ENCODE data around the gene IGFBP1. TPM values are rescaled to one million over a fixed set of nuclear protein-coding genes. Genes with fewer than 3 reads are reported as not detected.
A peak's percentile ranks its signal among the peaks of the same experiment; 100 is the strongest.
"Not testable (repeated sequence)": the region's sequence is repeated elsewhere in the genome, so short reads cannot be mapped to it uniquely, and the experiment has no call there.

IGFBP1 gene
- total RNA-seq (under 1 TPM in 1 of 5 donors, not detected in 4; 0.55 TPM), polyA plus RNA-seq (not detected)
- long read RNA-seq, donor 1 = 0 reads
- long read RNA-seq, donor 2 = 0 reads
- long read RNA-seq, donor 3 = 0 reads
- long read RNA-seq, donor 4 = 0 reads
- long read RNA-seq, donor 5 = 0 reads
- long read RNA-seq, donor 6 = 0 reads
- long read RNA-seq, donor 7 = 0 reads
- long read RNA-seq, donor 8 = 0 reads
- long read RNA-seq, donor 9 = 0 reads
- long read RNA-seq, donor 10 = 0 reads

DNA sequence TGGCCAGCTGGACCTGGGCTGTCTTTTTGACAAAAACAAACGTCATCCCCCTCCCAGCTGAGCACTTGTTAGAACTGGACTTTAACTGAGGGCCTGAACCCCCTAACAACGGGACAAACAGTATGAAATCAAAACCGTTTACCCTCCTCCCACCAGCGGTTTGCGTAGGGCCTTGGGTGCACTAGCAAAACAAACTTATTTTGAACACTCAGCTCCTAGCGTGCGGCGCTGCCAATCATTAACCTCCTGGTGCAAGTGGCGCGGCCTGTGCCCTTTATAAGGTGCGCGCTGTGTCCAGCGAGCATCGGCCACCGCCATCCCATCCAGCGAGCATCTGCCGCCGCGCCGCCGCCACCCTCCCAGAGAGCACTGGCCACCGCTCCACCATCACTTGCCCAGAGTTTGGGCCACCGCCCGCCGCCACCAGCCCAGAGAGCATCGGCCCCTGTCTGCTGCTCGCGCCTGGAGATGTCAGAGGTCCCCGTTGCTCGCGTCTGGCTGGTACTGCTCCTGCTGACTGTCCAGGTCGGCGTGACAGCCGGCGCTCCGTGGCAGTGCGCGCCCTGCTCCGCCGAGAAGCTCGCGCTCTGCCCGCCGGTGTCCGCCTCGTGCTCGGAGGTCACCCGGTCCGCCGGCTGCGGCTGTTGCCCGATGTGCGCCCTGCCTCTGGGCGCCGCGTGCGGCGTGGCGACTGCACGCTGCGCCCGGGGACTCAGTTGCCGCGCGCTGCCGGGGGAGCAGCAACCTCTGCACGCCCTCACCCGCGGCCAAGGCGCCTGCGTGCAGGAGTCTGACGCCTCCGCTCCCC is at the start of gene IGFBP1:
Gene IGFBP1, plus strand, starts transcription at position 304 of the 808 bp plus-strand sequence. Its CDS starts 165 bp downstream, at position 469.
- Histone ChIP-seq H3K27ac (no peak within 1 kb of the TSS), H3K9me3 (no peaks in the 10 kb centered on the region), H3K4me1 (peaks cover 9 to 16% (median 11%) of the 10 kb centered on the region in 4 donors), H3K4me3 (peak within 1 kb of the TSS; percentile 7 to 43 (median 24)), H3K27me3 (peaks cover 8 to 79% (median 35%) of the 10 kb centered on the region in 3 donors), H3K36me3 (no peaks in the 10 kb centered on the region)
- DNase-seq = peak in 1 of 2 donors; percentile 57
- WGBS, 5 donors = 3 to 6% (median 3%) methylated on average over 17 to 73 of the region's 73 CpGs
- no peak for TF ChIP-seq POLR2AphosphoS5 (IDR thresholded peaks at IDR 0.05)
- TF ChIP-seq POLR2A (IDR thresholded peaks at IDR 0.05) = no peak
- no peak for TF ChIP-seq EP300 (IDR thresholded peaks at IDR 0.05)
- TF ChIP-seq, protein P1, sequence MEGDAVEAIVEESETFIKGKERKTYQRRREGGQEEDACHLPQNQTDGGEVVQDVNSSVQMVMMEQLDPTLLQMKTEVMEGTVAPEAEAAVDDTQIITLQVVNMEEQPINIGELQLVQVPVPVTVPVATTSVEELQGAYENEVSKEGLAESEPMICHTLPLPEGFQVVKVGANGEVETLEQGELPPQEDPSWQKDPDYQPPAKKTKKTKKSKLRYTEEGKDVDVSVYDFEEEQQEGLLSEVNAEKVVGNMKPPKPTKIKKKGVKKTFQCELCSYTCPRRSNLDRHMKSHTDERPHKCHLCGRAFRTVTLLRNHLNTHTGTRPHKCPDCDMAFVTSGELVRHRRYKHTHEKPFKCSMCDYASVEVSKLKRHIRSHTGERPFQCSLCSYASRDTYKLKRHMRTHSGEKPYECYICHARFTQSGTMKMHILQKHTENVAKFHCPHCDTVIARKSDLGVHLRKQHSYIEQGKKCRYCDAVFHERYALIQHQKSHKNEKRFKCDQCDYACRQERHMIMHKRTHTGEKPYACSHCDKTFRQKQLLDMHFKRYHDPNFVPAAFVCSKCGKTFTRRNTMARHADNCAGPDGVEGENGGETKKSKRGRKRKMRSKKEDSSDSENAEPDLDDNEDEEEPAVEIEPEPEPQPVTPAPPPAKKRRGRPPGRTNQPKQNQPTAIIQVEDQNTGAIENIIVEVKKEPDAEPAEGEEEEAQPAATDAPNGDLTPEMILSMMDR (IDR thresholded peaks at IDR 0.05) = no peak
- intact Hi-C loops (cut with DNase I; ENCODE audit: low total_unique reads) = no loop called here

DNA sequence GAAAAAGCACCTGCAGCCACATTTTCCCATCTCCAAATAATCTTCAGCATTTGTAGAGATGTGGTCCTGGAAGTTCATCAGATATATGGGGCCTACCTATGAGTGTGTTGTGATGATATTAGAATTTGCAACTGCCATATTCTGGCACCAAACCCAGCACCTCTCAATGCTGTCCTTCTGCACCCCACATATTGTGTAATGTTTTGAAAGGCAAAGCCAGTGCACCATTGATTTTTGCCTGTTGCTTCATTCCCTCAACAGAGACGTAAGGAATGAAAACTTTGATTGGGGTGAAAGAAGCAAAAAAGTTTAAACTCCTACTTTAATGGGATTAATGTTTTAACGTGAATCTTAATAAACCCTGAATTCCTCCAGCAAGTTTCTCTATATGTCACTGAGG is 49.4 kb upstream of the IGFBP1 start:
- H3K36me3 ChIP-seq; H3K27me3 ChIP-seq; H3K4me1 ChIP-seq; H3K27ac ChIP-seq; H3K9me3 ChIP-seq; H3K4me3 ChIP-seq; intact Hi-C loops (cut with DNase I; ENCODE audit: low total_unique reads); DNase-seq: not testable (repeated sequence)
- WGBS, 5 donors = 72 to 88% (median 79%) methylated on average over 2 of the region's 2 CpGs

- H3K36me3 ChIP-seq; DNase-seq; H3K9me3 ChIP-seq; H3K4me1 ChIP-seq; H3K4me3 ChIP-seq; intact Hi-C loops (cut with DNase I; ENCODE audit: low total_unique reads); H3K27me3 ChIP-seq; H3K27ac ChIP-seq: not testable (repeated sequence)
- 59 to 68% (median 64%) methylated on average over 4 of the region's 4 CpGs for WGBS, 5 donors
These were observed 46.2 kb upstream of the IGFBP1 start for GRCh38 chr7:45841926-45842717.

DNA sequence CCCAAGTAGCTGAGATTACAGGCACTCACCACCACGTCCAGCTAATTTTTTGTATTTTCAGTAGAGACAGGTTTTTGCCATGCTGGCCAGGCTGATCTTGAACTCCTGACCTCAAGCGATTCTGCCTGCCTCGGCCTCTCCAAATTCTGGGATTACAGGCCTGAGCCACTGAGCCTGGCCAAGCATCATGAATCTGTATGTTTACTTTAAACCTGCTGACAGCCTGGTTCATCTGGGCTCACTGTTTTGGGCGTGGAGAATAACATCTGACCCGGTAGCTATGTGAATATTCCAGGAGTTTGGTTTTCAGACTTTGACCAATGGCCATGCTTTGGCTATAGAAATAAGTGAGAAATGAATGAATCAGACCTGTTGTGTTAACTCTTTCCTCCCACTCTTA is 41.8 kb upstream of the IGFBP1 start:
- H3K27ac ChIP-seq; H3K4me3 ChIP-seq; H3K4me1 ChIP-seq; intact Hi-C loops (cut with DNase I; ENCODE audit: low total_unique reads); DNase-seq; H3K27me3 ChIP-seq; H3K9me3 ChIP-seq; H3K36me3 ChIP-seq: not testable (repeated sequence)
- 39 to 57% (median 53%) methylated on average over 5 of the region's 5 CpGs for WGBS, 5 donors

- H3K27me3 ChIP-seq = peaks cover 0 to 16% (median 0%) of the 10 kb centered on the region in 3 donors
- DNase-seq; H3K4me1 ChIP-seq; H3K9me3 ChIP-seq; intact Hi-C loops (cut with DNase I; ENCODE audit: low total_unique reads); H3K27ac ChIP-seq; H3K4me3 ChIP-seq; H3K36me3 ChIP-seq: not testable (repeated sequence)
- 80 to 91% (median 87%) methylated on average over 5 to 6 of the region's 6 CpGs for WGBS, 5 donors
These were observed 39.6 kb upstream of the IGFBP1 start for GRCh38 chr7:45848734-45849133.

DNA sequence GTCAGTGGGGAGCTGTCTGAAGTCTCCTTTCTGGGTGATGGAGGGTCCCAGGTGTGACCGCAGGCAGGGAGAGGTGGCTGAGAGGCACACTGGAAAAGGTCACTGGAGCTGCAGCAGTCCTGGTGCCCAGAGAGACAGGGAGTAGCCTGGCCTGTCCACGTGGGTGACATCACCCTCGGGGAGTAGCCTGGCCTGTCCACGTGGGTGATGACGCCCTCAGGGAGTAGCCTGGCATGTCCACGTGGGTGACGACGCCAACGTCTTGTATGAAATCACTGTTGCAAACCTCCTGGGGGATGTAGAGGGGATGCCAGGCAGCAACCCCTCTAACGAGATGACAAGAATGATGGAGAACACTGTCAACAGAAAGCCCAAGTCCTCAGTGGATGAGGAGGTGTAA is 35.3 kb upstream of the IGFBP1 start:
- H3K4me3 ChIP-seq; DNase-seq; H3K36me3 ChIP-seq; intact Hi-C loops (cut with DNase I; ENCODE audit: low total_unique reads); H3K9me3 ChIP-seq; H3K27ac ChIP-seq; H3K4me1 ChIP-seq: not testable (repeated sequence)
- peaks cover 0 to 19% (median 0%) of the 10 kb centered on the region in 3 donors for H3K27me3 ChIP-seq
- 73 to 86% (median 75%) methylated on average over 9 to 10 of the region's 10 CpGs for WGBS, 5 donors

GRCh38 chr7:45853491-45853890 is 34.8 kb upstream of the IGFBP1 start:
- H3K27ac ChIP-seq; H3K36me3 ChIP-seq; intact Hi-C loops (cut with DNase I; ENCODE audit: low total_unique reads); DNase-seq; H3K4me1 ChIP-seq; H3K9me3 ChIP-seq; H3K4me3 ChIP-seq: not testable (repeated sequence)
- 79 to 87% (median 79%) methylated on average over 8 of the region's 8 CpGs for WGBS, 5 donors
- peaks cover 0 to 19% (median 0%) of the 10 kb centered on the region in 3 donors for H3K27me3 ChIP-seq

DNA sequence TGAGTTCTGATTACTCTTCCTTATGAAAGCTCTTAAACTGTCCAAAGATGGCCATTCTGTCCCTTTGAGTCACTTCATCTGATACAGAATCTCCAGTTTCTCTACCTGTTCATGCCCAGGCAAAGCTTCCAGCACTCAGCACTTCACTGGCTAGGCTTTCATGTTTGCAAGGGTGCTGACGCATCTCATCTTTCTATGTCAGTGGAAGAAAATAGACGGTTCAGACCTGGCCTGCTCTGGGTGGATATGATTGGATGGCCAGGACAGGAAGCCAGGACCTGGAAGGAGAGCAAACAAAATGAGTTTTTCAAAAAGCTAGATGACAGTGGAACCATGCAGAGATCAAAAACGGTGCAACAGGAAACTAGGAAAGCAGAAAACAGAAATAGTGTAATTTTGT is 32.6 kb upstream of the IGFBP1 start:
- H3K4me1 ChIP-seq; DNase-seq; H3K9me3 ChIP-seq; H3K27ac ChIP-seq; intact Hi-C loops (cut with DNase I; ENCODE audit: low total_unique reads); H3K4me3 ChIP-seq; H3K36me3 ChIP-seq: not testable (repeated sequence)
- peaks cover 0 to 28% (median 0%) of the 10 kb centered on the region in 3 donors for H3K27me3 ChIP-seq
- WGBS, 5 donors = 20 to 34% (median 26%) methylated on average over 3 of the region's 3 CpGs

GRCh38 chr7:45856888-45857287 is 31.4 kb upstream of the IGFBP1 start:
- intact Hi-C loops (cut with DNase I; ENCODE audit: low total_unique reads); H3K27ac ChIP-seq; H3K4me3 ChIP-seq; H3K9me3 ChIP-seq; H3K4me1 ChIP-seq; DNase-seq; H3K36me3 ChIP-seq: not testable (repeated sequence)
- WGBS, 5 donors = 86 to 95% (median 89%) methylated on average over 4 of the region's 4 CpGs
- peaks cover 0 to 30% (median 0%) of the 10 kb centered on the region in 3 donors for H3K27me3 ChIP-seq

Measured in stomach (tissue), 19 donors.